BJ (cell line): ENCODE results near the gene CAMKMT. TPM values are rescaled to one million over a fixed set of nuclear protein-coding genes. Genes with fewer than 3 reads are reported as not detected.

Source experiments
- CTCF ChIA-PET: fragments of 350-600 bp; formaldehyde crosslinking; extraction: SDS; loops from one replicate; lab custom pipeline; 2021; ENCODE audit warnings: antibody characterized with exemption, inconsistent platforms; lab: Yijun Ruan, JAX
- POLR2A ChIA-PET: fragments of 300-600 bp; sonication (Branson Sonifier 250); formaldehyde crosslinking; extraction: SDS; loops from one replicate; lab custom pipeline; 2021; ENCODE audit warnings: antibody characterized with exemption; lab: Charles Lee
- DNase-seq: peaks from one replicate; pipeline ENCODE4 v3.0.0-alpha.2; 2011; ENCODE audit warnings: low read depth
- H3K27me3 ChIP-seq: 2 replicates; pipeline ENCODE4 v1.6.0; 2011; ENCODE audit warnings: low read length; ENCODE audit not compliant: control insufficient read depth, insufficient read depth
- H3K36me3 ChIP-seq: 2 replicates; pipeline ENCODE4 v1.5.1; 2011; ENCODE audit warnings: low read length; ENCODE audit not compliant: control insufficient read depth, insufficient read depth
- H3K4me3 ChIP-seq: 2 replicates; pipeline ENCODE4 v1.5.1; 2011; ENCODE audit warnings: low read depth, mild to moderate bottlenecking, control low read depth, low read length
- polyA plus RNA-seq: library from polyadenylated mRNA; depleted of rRNA; stranded (reverse); fragments of >200 nt; gene quantifications from 2 replicates; pipeline ENCODE4 v1.2.3, GENCODE V29; 2011
- TF ChIP-seq, protein P1 (sequence below): IDR thresholded peaks from 2 replicates; pipeline ENCODE4 v1.5.1; 2011; ENCODE audit warnings: low read depth, mild to moderate bottlenecking, control low read depth, inconsistent platforms, low read length, moderate library complexity; ENCODE audit not compliant: insufficient read depth

The CAMKMT gene
- polyA plus RNA-seq, 1 experiment = 2.0 TPM

GRCh38 chr2:44441200-44441599 is 79.5 kb downstream of the CAMKMT start:
- POLR2A ChIA-PET = no interaction called here
- DNase-seq = no peak
- H3K36me3 ChIP-seq = no peaks in the 10 kb centered on the region
- TF ChIP-seq, protein P1, sequence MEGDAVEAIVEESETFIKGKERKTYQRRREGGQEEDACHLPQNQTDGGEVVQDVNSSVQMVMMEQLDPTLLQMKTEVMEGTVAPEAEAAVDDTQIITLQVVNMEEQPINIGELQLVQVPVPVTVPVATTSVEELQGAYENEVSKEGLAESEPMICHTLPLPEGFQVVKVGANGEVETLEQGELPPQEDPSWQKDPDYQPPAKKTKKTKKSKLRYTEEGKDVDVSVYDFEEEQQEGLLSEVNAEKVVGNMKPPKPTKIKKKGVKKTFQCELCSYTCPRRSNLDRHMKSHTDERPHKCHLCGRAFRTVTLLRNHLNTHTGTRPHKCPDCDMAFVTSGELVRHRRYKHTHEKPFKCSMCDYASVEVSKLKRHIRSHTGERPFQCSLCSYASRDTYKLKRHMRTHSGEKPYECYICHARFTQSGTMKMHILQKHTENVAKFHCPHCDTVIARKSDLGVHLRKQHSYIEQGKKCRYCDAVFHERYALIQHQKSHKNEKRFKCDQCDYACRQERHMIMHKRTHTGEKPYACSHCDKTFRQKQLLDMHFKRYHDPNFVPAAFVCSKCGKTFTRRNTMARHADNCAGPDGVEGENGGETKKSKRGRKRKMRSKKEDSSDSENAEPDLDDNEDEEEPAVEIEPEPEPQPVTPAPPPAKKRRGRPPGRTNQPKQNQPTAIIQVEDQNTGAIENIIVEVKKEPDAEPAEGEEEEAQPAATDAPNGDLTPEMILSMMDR = no peak
- no peaks in the 10 kb centered on the region for H3K27me3 ChIP-seq
- no peak overlapping the region for H3K4me3 ChIP-seq
- CTCF ChIA-PET = no interaction called here

- Histone ChIP-seq H3K36me3 (no peaks in the 10 kb centered on the region), H3K4me3 (no peak overlapping the region), H3K27me3 (no peaks in the 10 kb centered on the region)
- TF ChIP-seq, protein P1 = no peak
- CTCF ChIA-PET = no interaction called here
- no peak for DNase-seq
- POLR2A ChIA-PET = no interaction called here
These were observed 80.3 kb downstream of the CAMKMT start for GRCh38 chr2:44442019-44442418.

GRCh38 chr2:44443517-44443916 is 81.8 kb downstream of the CAMKMT start:
- no peak for DNase-seq
- H3K36me3 ChIP-seq = no peaks in the 10 kb centered on the region
- no peak overlapping the region for H3K4me3 ChIP-seq
- H3K27me3 ChIP-seq = no peaks in the 10 kb centered on the region
- POLR2A ChIA-PET = no interaction called here
- CTCF ChIA-PET = interaction anchor here (1.0 kb wide), 1 partner anchor 11 kb away, joined by 5 read pairs; no protein-coding TSS in a partner anchor
- TF ChIP-seq, protein P1 = no peak

DNA sequence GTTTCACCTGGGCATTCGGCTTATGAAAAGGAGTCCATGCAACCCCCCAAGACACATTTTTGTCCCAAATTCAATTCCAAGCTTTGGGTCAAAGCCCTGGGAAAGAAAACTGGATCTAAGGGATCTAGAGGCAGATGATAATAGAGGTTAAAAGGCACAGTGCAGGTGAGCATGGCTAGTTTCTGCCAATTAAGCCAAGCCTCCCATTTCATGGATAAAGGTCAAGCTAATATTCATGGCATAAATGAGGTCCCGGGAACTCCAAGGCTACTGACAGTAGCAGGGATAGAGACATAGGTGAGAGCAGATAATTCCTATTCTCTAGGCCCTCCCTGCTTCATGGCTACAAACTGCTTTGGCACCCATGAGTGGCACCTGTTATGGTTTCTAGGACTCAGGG is 83.1 kb downstream of the CAMKMT start:
- POLR2A ChIA-PET = no interaction called here
- Histone ChIP-seq H3K36me3 (no peaks in the 10 kb centered on the region), H3K27me3 (no peaks in the 10 kb centered on the region), H3K4me3 (no peak overlapping the region)
- CTCF ChIA-PET = no interaction called here
- no peak for DNase-seq
- TF ChIP-seq, protein P1 = no peak

GRCh38 chr2:44448860-44449527 is 87.2 kb downstream of the CAMKMT start:
- POLR2A ChIA-PET = no interaction called here
- H3K27me3 ChIP-seq = no peaks in the 10 kb centered on the region
- CTCF ChIA-PET = no interaction called here

More at GRCh38 chr2:44448860-44449527, 87.2 kb downstream of the CAMKMT start:
- TF ChIP-seq, protein P1 = no peak
- no peak for DNase-seq
- H3K4me3 ChIP-seq = no peak overlapping the region
- no peaks in the 10 kb centered on the region for H3K36me3 ChIP-seq
